SU-DHL-6 (cell line): ENCODE results near the gene SORCS2.

Experiments
- EZH2phosphoT487 ChIP-seq: fragments of 200-600 bp; sonication (generic), shearing (Covaris generic); conservative IDR thresholded peaks from 2 replicates; pipeline ENCODE4 v1.6.1; 2018; ENCODE audit warnings: mild to moderate bottlenecking, antibody characterized with exemption, low read length, moderate library complexity, mixed read lengths
- TF ChIP-seq, protein P1 (sequence below): fragments of 200-600 bp; sonication (generic); IDR thresholded peaks from one replicate; pipeline ENCODE4 v1.5.1; 2017; ENCODE audit warnings: antibody characterized with exemption, mild to moderate bottlenecking, low read length, moderate library complexity; ENCODE audit not compliant: insufficient read depth, poor library complexity, severe bottlenecking

DNA sequence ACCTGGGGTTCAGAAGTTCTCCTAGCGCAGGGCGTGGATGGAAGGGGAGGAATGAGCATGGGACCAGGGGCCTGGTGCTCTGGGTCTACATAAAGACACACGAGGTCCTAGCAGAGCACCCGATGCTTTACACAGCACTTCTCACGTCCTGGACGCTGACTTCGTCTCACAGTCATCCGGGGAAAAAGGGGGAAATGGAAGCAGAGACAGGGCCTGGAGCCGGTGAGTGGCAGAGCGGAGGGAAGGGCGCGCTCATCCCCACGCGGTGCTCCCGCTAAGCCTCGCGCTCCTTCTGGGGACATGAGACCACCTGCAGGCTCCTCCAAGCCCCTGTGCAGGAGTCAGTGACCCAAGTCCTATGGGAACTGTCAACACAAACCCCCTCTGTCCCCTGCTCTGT, 589.7 kb downstream of the SORCS2 start:
- TF ChIP-seq, protein P1, sequence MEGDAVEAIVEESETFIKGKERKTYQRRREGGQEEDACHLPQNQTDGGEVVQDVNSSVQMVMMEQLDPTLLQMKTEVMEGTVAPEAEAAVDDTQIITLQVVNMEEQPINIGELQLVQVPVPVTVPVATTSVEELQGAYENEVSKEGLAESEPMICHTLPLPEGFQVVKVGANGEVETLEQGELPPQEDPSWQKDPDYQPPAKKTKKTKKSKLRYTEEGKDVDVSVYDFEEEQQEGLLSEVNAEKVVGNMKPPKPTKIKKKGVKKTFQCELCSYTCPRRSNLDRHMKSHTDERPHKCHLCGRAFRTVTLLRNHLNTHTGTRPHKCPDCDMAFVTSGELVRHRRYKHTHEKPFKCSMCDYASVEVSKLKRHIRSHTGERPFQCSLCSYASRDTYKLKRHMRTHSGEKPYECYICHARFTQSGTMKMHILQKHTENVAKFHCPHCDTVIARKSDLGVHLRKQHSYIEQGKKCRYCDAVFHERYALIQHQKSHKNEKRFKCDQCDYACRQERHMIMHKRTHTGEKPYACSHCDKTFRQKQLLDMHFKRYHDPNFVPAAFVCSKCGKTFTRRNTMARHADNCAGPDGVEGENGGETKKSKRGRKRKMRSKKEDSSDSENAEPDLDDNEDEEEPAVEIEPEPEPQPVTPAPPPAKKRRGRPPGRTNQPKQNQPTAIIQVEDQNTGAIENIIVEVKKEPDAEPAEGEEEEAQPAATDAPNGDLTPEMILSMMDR, result no peak
- no peak for TF ChIP-seq EZH2phosphoT487
